ENCODE data around the gene BNIPL.

- TF ChIP-seq NFE2L2 (IDR thresholded peaks at IDR 0.05; ENCODE audit: low read depth, low read length) (no peak), MAFK (IDR thresholded peaks at IDR 0.05; ENCODE audit: low read depth, low read length) (peak; percentile 29; the same call in 1 of the 2 replicates), MXI1 (IDR thresholded peaks at IDR 0.05; ENCODE audit: borderline replicate concordance, low read depth, low read length) (no peak; the same call in 1 of the 2 replicates), POLR2A (IDR thresholded peaks at IDR 0.05; ENCODE audit: low read depth, low read length) (peak; percentile 91), RCOR1 (IDR thresholded peaks at IDR 0.05; ENCODE audit: insufficient replicate concordance, low read length) (no peak), CEBPB (IDR thresholded peaks at IDR 0.05; ENCODE audit: low read depth, low read length) (no peak), BHLHE40 (IDR thresholded peaks at IDR 0.05; ENCODE audit: low read depth, low read length) (peak; percentile 32; the same call in 1 of the 2 replicates), ELK1 (IDR thresholded peaks at IDR 0.05; ENCODE audit: borderline replicate concordance, low read depth, low read length) (no peak)
- TF ChIP-seq, protein P1, sequence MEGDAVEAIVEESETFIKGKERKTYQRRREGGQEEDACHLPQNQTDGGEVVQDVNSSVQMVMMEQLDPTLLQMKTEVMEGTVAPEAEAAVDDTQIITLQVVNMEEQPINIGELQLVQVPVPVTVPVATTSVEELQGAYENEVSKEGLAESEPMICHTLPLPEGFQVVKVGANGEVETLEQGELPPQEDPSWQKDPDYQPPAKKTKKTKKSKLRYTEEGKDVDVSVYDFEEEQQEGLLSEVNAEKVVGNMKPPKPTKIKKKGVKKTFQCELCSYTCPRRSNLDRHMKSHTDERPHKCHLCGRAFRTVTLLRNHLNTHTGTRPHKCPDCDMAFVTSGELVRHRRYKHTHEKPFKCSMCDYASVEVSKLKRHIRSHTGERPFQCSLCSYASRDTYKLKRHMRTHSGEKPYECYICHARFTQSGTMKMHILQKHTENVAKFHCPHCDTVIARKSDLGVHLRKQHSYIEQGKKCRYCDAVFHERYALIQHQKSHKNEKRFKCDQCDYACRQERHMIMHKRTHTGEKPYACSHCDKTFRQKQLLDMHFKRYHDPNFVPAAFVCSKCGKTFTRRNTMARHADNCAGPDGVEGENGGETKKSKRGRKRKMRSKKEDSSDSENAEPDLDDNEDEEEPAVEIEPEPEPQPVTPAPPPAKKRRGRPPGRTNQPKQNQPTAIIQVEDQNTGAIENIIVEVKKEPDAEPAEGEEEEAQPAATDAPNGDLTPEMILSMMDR (conservative IDR thresholded peaks at IDR 0.05; ENCODE audit: low read depth, low read length): peak; percentile 84
These were observed 34.3 kb downstream of the BNIPL start, which contains the start of gene GABPB2 for GRCh38 chr1:151070474-151071276.
